Neural cell (in vitro differentiated cells): ENCODE data around the gene LGALS8. TPM values are rescaled to one million over a fixed set of nuclear protein-coding genes. Genes with fewer than 3 reads are reported as not detected.

Experiments used
- H2AFZ ChIP-seq: fragments of 200-600, 300-800 bp; sonication (generic), shearing (Covaris generic); 2 replicates; pipeline ENCODE4 v1.6.0; 2014; ENCODE audit warnings: low read depth, mild to moderate bottlenecking, antibody characterized with exemption, low read length, moderate library complexity
- H3F3A ChIP-seq: fragments of 200-600 bp; shearing (Covaris generic); 2 replicates; pipeline ENCODE4 v1.6.1; 2016; ENCODE audit warnings: mild to moderate bottlenecking, moderate library complexity, mixed read lengths, antibody characterized with exemption, low read length; ENCODE audit not compliant: insufficient read depth, poor library complexity, severe bottlenecking
- H3K27ac ChIP-seq: fragments of 200-600, 300-800 bp; sonication (generic), shearing (Covaris generic); 2 replicates; pipeline ENCODE4 v1.5.1; 2014; ENCODE audit warnings: mild to moderate bottlenecking, low read length, moderate library complexity
- H3K27me3 ChIP-seq: fragments of 300-800, 200-600 bp; sonication (generic), shearing (Covaris generic); 2 replicates; pipeline ENCODE4 v1.6.0; 2014; ENCODE audit warnings: mild to moderate bottlenecking, low read depth, low read length, moderate library complexity; ENCODE audit not compliant: insufficient read depth
- H3K36me3 ChIP-seq: fragments of 300-800, 200-600 bp; sonication (generic), shearing (Covaris generic); 2 replicates; pipeline ENCODE4 v1.5.1; 2014; ENCODE audit warnings: mild to moderate bottlenecking, antibody characterized with exemption, low read length, moderate library complexity; ENCODE audit not compliant: insufficient read depth
- H3K4me2 ChIP-seq: fragments of 300-800, 200-600 bp; sonication (generic), shearing (Covaris generic); 2 replicates; pipeline ENCODE4 v1.6.0; 2014; ENCODE audit warnings: mild to moderate bottlenecking, low read length
- H3K4me3 ChIP-seq: fragments of 300-800, 200-600 bp; sonication (generic), shearing (Covaris generic); 2 replicates; pipeline ENCODE4 v1.5.1; 2014; ENCODE audit warnings: mild to moderate bottlenecking, low read length, moderate library complexity
- H3K79me2 ChIP-seq: fragments of 200-600 bp; shearing (Covaris generic); replicated peaks from 2 replicates; pipeline ENCODE4 v1.6.0; 2014; ENCODE audit warnings: mild to moderate bottlenecking, low read length, moderate library complexity; ENCODE audit not compliant: insufficient read depth
- H3K9ac ChIP-seq: fragments of 300-800, 200-600 bp; sonication (generic), shearing (Covaris generic); 2 replicates; pipeline ENCODE4 v1.6.1; 2016; ENCODE audit warnings: mild to moderate bottlenecking, low read length, mixed read lengths
- H3K9me2 ChIP-seq: fragments of 200-600 bp; shearing (Covaris generic); 2 replicates; pipeline ENCODE4 v1.6.1; 2016; ENCODE audit warnings: mild to moderate bottlenecking, low read length, mixed read lengths; ENCODE audit not compliant: insufficient read depth
- H3K9me3 ChIP-seq: fragments of 200-600, 300-800 bp; sonication (generic), shearing (Covaris generic); 2 replicates; pipeline ENCODE4 v1.6.1; 2016; ENCODE audit warnings: mild to moderate bottlenecking, mixed run types, low read length, moderate library complexity, mixed read lengths
- H4K20me1 ChIP-seq: fragments of 200-600 bp; shearing (Covaris generic); 2 replicates; pipeline ENCODE4 v1.6.1; 2016; ENCODE audit warnings: mild to moderate bottlenecking, mixed run types; ENCODE audit not compliant: insufficient read depth
- CTCF ChIP-seq: fragments of 450-650 bp; IDR thresholded peaks from 2 replicates; pipeline ENCODE4 v1.5.1; 2014; ENCODE audit warnings: antibody characterized with exemption, mild to moderate bottlenecking, moderate library complexity; ENCODE audit not compliant: poor library complexity, severe bottlenecking
- EP300 ChIP-seq: fragments of 450-650 bp; conservative IDR thresholded peaks from 2 replicates; pipeline ENCODE4 v1.6.1; 2014; ENCODE audit warnings: antibody characterized with exemption, mild to moderate bottlenecking, moderate library complexity; ENCODE audit not compliant: poor library complexity, severe bottlenecking
- EZH2 ChIP-seq: fragments of 200-600, 300-800 bp; shearing (Covaris generic), sonication (generic); IDR thresholded peaks from 2 replicates; pipeline ENCODE4 v1.6.1; 2014; ENCODE audit warnings: antibody characterized with exemption, low read length, borderline replicate concordance, mild to moderate bottlenecking; ENCODE audit not compliant: insufficient read depth, poor library complexity, severe bottlenecking
- MXI1 ChIP-seq: fragments of 450-650 bp; conservative IDR thresholded peaks from 2 replicates; pipeline ENCODE4 v1.6.1; 2014; ENCODE audit warnings: antibody characterized with exemption, mild to moderate bottlenecking; ENCODE audit not compliant: poor library complexity, severe bottlenecking
- POLR2AphosphoS5 ChIP-seq: IDR thresholded peaks from 2 replicates; pipeline ENCODE4 v1.6.1; 2012
- RAD21 ChIP-seq: fragments of 450-650 bp; conservative IDR thresholded peaks from 2 replicates; pipeline ENCODE4 v1.6.1; 2014; ENCODE audit warnings: antibody characterized with exemption, mild to moderate bottlenecking, moderate library complexity
- REST ChIP-seq: IDR thresholded peaks from 2 replicates; pipeline ENCODE4 v1.6.1; 2012; ENCODE audit warnings: borderline replicate concordance
- SMC3 ChIP-seq: fragments of 450-650 bp; conservative IDR thresholded peaks from 2 replicates; pipeline ENCODE4 v1.6.1; 2014; ENCODE audit warnings: antibody characterized with exemption, mild to moderate bottlenecking, moderate library complexity; ENCODE audit not compliant: poor library complexity
- TAF1 ChIP-seq: IDR thresholded peaks from 2 replicates; pipeline ENCODE4 v1.6.1; 2012; ENCODE audit warnings: low read depth
- polyA plus RNA-seq: library from polyadenylated mRNA; depleted of rRNA; stranded (reverse); fragments of >200 nt; gene quantifications from 2 replicates; pipeline ENCODE4 v1.2.3, GENCODE V29; 2014

The LGALS8 gene
- polyA plus RNA-seq, 1 donor from 2014 or later, result 1.0 TPM

- Histone ChIP-seq H3F3A (no peaks in the 10 kb centered on the region), H4K20me1 (no peaks in the 10 kb centered on the region), H2AFZ (no peak overlapping the region), H3K9me3 (no peaks in the 10 kb centered on the region), H3K79me2 (no peaks in the 10 kb centered on the region), H3K4me2 (no peak overlapping the region), H3K9me2 (no peaks in the 10 kb centered on the region), H3K27me3 (no peaks in the 10 kb centered on the region), H3K36me3 (peaks cover 7% of the 10 kb centered on the region), H3K9ac (no peak overlapping the region), H3K27ac (no peak overlapping the region), H3K4me3 (no peak overlapping the region)
- TF ChIP-seq TAF1 (no peak), SMC3 (no peak), CTCF (no peak), MXI1 (no peak), RAD21 (no peak), POLR2AphosphoS5 (no peak), REST (no peak), EZH2 (no peak), EP300 (no peak)
Measured at GRCh38 chr1:236589531-236589930, 65.7 kb downstream of the LGALS8 start.

DNA sequence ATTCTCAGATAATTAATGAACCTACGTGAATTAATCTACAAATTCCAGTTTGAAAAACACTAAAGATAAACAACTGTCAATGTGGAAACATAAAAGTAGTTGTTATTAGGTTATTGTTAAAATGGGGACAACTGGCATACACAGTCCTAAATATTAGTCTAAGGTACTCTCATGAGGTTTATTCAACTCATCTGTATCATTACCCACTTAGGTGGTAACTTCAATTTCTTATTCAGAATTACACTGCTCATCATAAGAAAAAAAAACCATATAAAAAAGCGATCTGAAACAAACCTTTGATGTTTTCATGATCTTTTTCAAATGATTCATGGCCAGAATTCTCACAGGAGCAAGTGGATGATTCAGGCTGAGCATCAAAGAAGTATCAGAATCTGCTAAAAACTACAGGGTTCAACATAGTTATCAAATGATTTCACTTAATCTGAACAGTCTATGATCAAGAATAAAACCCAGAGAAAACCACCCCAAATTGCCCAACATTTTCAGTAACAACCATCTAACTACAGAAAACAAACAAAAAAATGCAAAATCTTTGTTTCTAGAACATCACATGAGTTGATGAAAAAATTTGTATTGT lies 66.9 kb downstream of the LGALS8 start:
- H3K9me3 ChIP-seq, result no peaks in the 10 kb centered on the region
- H4K20me1 ChIP-seq, result no peaks in the 10 kb centered on the region
- H3K9ac ChIP-seq, result no peak overlapping the region
- peaks cover 7% of the 10 kb centered on the region for H3K36me3 ChIP-seq
- no peaks in the 10 kb centered on the region for H3F3A ChIP-seq
- no peak overlapping the region for H3K4me3 ChIP-seq
- H3K79me2 ChIP-seq, result no peaks in the 10 kb centered on the region
- H3K9me2 ChIP-seq, result no peaks in the 10 kb centered on the region
- no peak overlapping the region for H3K27ac ChIP-seq
- no peak overlapping the region for H3K4me2 ChIP-seq
- H2AFZ ChIP-seq, result no peak overlapping the region
- no peak for TF ChIP-seq CTCF
- no peak for TF ChIP-seq SMC3
- TF ChIP-seq MXI1, result no peak
- TF ChIP-seq RAD21, result no peak
- TF ChIP-seq TAF1, result no peak
- no peak for TF ChIP-seq POLR2AphosphoS5
- no peak for TF ChIP-seq REST
- TF ChIP-seq EP300, result no peak
- TF ChIP-seq EZH2, result no peak
- H3K27me3 ChIP-seq, result no peaks in the 10 kb centered on the region
